Naive thymus-derived CD8-positive, alpha-beta T cell (primary cell): ENCODE results near the gene PAN3. TPM values are rescaled to one million over a fixed set of nuclear protein-coding genes. Genes with fewer than 3 reads are reported as not detected.

ENCODE experiments used
- ATAC-seq, 2 donors: fragments of 150-1000 bp; cut with Tn5 transposase in 1 of 2; sonication (Bioruptor Pico), chemical (Tn5 transposase) in 1 of 2; 1 replicate in 1 of 2; 2 replicates in 1 of 2; pipeline ENCODE4 v1.10.0; 2021; ENCODE audit warnings: mild to moderate bottlenecking in 2 of 2, moderate library complexity in 2 of 2
- POLR2A ChIA-PET: fragments of 350-600 bp; sonication (Branson Sonifier 250); formaldehyde crosslinking; loops from one replicate; lab custom pipeline; 2021; ENCODE audit warnings: antibody characterized with exemption; lab: Charles Lee
- DNase-seq, 10 donors: peaks; one replicate each; pipeline versions ENCODE4 v3.0.0 to v3.0.0-alpha.2; 2020 to 2022
- H3K27ac Mint-ChIP-seq, 10 donors: one replicate each; pipeline ENCODE4 v1.8.0; 2020 to 2022; ENCODE audit warnings: mild to moderate bottlenecking in 10 of 10, mixed read lengths in 10 of 10, moderate library complexity in 4 of 10, inconsistent platforms in 1 of 10
- H3K27me3 Mint-ChIP-seq, 5 donors: one replicate each; pipeline ENCODE4 v1.8.0; 2021 to 2022; ENCODE audit warnings: mixed read lengths in 5 of 5
- H3K36me3 Mint-ChIP-seq, 3 donors: one replicate each; pipeline ENCODE4 v1.8.0; 2020 to 2022; ENCODE audit warnings: mixed read lengths in 3 of 3, mild to moderate bottlenecking in 2 of 3, inconsistent platforms in 1 of 3
- H3K4me1 Mint-ChIP-seq, 4 donors: one replicate each; pipeline ENCODE4 v1.8.0; 2021 to 2022; ENCODE audit warnings: mixed read lengths in 4 of 4
- H3K4me3 Mint-ChIP-seq, 10 donors: one replicate each; pipeline ENCODE4 v1.8.0; 2020 to 2022; ENCODE audit warnings: mild to moderate bottlenecking in 10 of 10, mixed read lengths in 10 of 10, moderate library complexity in 6 of 10, inconsistent platforms in 1 of 10
- H3K9me3 Mint-ChIP-seq, 9 donors: one replicate each; pipeline ENCODE4 v1.8.0; 2020 to 2022; ENCODE audit warnings: mixed read lengths in 9 of 9, mild to moderate bottlenecking in 3 of 9, inconsistent platforms in 1 of 9, moderate library complexity in 1 of 9
- polyA plus RNA-seq, 3 donors: library from polyadenylated mRNA; unstranded; fragments of 300-500 nt; fragmentation: Illumina TruSeq; gene quantifications; one replicate each; pipeline ENCODE4 v1.2.3, GENCODE V29; 2021
- total RNA-seq, 8 experiments: library from RNA in 2 of 8; stranded (reverse) in 2 of 8; gene quantifications; one replicate each; pipeline ENCODE4 v1.2.3 and lab custom pipeline; 2021 to 2026

Gene PAN3
- total and polyA plus RNA-seq, 5 experiments from 2014 or later: 2.8 to 76.1 (median 4.8) TPM

DNA sequence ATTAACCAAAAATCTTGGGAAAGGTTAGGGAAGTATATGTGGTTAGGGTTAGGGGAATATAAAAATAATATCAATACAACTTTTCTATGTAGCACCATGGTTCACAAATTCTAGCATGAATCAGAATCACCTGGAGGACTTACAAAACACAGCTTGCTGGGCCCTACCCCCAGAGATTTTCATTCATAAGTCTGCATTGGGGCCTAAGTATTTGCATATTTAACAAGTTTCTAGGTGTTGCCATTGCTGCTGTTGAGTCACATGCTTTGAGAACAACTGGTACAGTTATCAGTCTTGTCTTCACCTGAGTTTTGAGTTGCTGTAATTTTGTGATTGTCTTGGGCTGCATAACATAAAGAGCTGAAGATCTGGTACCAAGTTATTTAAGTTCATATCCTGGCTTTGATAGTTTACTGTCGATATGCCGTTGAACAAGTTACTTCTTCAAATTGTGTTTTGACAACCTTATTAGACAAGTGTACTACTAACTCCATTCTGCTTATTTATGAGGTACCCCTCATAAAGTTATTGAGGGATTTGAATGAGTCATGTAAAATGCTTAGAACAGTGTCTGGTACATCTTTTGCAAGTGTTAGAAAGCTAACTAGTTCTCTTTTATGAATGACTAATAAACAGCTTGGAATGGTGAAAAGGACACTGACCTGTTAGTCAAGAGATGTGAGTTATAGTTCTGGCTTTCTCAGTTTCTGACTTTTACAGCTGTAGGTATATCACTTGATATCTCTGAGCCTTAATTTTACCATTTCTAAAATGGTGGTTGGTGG, 132.9 kb downstream of the PAN3 start:
- POLR2A ChIA-PET: no interaction called here
- DNase-seq: no peak
- H3K4me1 Mint-ChIP-seq: peaks cover 2 to 25% (median 5%) of the 10 kb centered on the region in 4 donors
- ATAC-seq: no peak
- peak overlapping the region in 1 of 10 donors; percentile 9 for H3K27ac Mint-ChIP-seq
- peaks cover 13 to 82% (median 27%) of the 10 kb centered on the region in 3 donors for H3K36me3 Mint-ChIP-seq
- H3K9me3 Mint-ChIP-seq: no peaks in the 10 kb centered on the region
- H3K27me3 Mint-ChIP-seq: no peaks in the 10 kb centered on the region
- no peak overlapping the region for H3K4me3 Mint-ChIP-seq

DNA sequence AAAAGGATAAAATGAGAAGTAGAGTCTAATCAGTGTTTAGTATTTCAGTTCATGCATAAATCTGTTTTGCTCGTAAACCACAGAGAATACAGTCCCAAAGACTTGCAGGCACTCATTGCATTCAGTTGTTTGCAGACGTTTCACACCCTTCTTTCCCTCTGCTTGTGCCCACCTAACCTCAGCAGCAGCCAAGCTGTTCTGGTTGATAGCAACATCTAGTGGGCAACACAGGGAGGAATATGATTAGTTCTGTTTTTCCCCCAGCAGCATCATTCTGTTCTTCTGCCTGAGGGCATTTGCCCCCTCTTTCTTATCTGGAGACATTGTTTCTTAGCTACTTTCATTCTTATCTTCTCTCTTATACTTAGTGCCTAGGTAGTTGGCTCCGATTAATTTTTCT, 135.6 kb downstream of the PAN3 start:
- H3K27me3 Mint-ChIP-seq: no peaks in the 10 kb centered on the region
- H3K36me3 Mint-ChIP-seq: peaks cover 4 to 79% (median 14%) of the 10 kb centered on the region in 3 donors
- H3K27ac Mint-ChIP-seq: peak overlapping the region in 5 of 10 donors; percentile 25 to 85 (median 64)
- no peak for DNase-seq
- no peak overlapping the region for H3K4me3 Mint-ChIP-seq
- H3K4me1 Mint-ChIP-seq: peaks cover 0 to 11% (median 3%) of the 10 kb centered on the region in 4 donors
- POLR2A ChIA-PET: no interaction called here
- ATAC-seq: no peak
- H3K9me3 Mint-ChIP-seq: no peaks in the 10 kb centered on the region

DNA sequence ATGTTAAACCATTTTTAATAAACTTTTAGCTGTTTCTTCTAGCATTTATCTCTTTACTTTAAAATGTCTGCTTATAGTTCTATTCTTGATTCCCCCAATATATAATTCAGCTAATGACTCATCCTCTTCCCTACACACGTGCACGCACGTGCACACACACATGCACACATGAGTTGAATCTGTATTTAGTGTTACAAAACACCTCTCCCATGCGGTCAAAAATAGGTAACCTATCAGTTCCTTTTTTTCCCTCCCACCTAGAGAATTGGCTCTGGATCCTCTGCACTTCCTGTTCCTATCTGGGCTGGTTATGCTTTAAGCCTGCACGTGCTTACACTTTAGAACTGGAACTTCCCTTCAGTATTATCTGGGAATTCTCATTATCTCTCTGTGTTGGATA, 144.1 kb downstream of the PAN3 start:
- no peaks in the 10 kb centered on the region for H3K27me3 Mint-ChIP-seq
- DNase-seq (no peak), ATAC-seq (no peak)
- H3K9me3 Mint-ChIP-seq: no peaks in the 10 kb centered on the region
- no peak overlapping the region for H3K4me3 Mint-ChIP-seq
- POLR2A ChIA-PET: no interaction called here
- H3K27ac Mint-ChIP-seq: peak overlapping the region in 1 of 10 donors; percentile 15
- H3K4me1 Mint-ChIP-seq: peaks cover 0 to 2% (median 0%) of the 10 kb centered on the region in 4 donors
- peaks cover 14 to 91% (median 22%) of the 10 kb centered on the region in 3 donors for H3K36me3 Mint-ChIP-seq

DNA sequence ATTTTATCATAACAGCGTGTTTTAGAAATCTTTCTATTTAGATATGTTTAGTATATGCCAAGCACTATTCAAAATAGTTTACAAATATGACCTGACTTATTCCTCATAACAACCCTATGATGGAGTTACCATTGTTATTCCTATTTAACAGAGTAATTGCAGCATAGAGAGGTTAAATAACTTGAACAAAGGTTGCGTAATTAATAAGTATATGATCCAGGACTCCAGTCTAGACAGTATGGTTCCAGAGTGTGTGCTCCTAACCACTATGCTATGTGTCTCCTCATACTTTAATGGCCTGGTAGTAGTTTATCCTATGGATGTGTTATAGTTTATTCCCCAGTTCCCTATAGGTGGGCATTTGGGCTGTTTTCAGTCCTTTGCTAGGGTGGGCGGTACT, 145.3 kb downstream of the PAN3 start:
- ATAC-seq (no peak), DNase-seq (no peak)
- peak overlapping the region in 1 of 10 donors; percentile 48 for H3K27ac Mint-ChIP-seq
- H3K4me3 Mint-ChIP-seq: no peak overlapping the region
- H3K4me1 Mint-ChIP-seq: peaks cover 0 to 2% (median 0%) of the 10 kb centered on the region in 4 donors
- H3K36me3 Mint-ChIP-seq: peaks cover 20 to 92% (median 30%) of the 10 kb centered on the region in 3 donors
- H3K27me3 Mint-ChIP-seq: no peaks in the 10 kb centered on the region
- POLR2A ChIA-PET: no interaction called here
- H3K9me3 Mint-ChIP-seq: no peaks in the 10 kb centered on the region

DNA sequence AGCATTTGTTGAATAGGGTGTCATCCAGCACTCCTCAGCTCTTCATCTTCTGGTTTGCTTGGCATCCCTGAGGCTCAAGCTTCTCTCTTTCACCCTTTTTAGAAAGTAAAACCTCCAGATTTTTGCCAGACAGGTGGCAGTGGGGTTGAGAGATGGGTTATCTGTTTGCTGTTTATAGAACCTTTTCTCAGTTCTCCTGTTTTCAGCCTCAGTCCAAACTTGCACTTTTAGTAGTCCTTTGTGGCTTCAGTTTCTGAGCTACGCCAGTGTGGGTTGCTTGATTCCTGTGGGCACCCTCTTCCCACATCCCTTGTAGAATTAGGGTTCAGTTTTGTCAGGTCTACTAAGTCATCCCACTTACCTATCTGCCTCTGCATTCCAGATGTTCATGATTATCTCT, 147.9 kb downstream of the PAN3 start:
- no peaks in the 10 kb centered on the region for H3K27me3 Mint-ChIP-seq
- POLR2A ChIA-PET: no interaction called here
- peaks cover 20 to 89% (median 30%) of the 10 kb centered on the region in 3 donors for H3K36me3 Mint-ChIP-seq
- peaks cover 0 to 2% (median 0%) of the 10 kb centered on the region in 4 donors for H3K4me1 Mint-ChIP-seq
- H3K9me3 Mint-ChIP-seq: no peaks in the 10 kb centered on the region
- H3K4me3 Mint-ChIP-seq: no peak overlapping the region
- DNase-seq (no peak), ATAC-seq (no peak)
- H3K27ac Mint-ChIP-seq: peak overlapping the region in 6 of 10 donors; percentile 31 to 71 (median 45)

DNA sequence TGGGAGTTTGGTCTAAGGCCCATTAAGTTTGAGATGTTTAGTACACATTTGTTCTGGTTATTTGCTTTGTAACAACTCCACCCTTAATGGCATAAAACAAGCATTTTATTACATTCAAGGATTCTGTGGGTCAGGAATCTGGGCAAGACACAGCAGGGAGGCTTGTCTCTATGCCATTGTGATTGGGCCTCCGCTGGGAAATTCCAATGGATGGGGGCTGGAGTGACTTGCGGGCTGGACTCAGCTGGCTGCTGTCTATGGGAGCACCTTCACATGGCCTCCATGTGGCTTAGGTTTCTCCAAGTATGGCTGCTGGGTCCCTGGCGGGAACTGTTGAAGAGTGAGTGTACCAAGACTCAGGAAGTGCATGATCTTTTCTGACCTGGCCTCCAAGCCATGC, 159.0 kb downstream of the PAN3 start:
- Mint-ChIP-seq H3K9me3 (no peaks in the 10 kb centered on the region), H3K27me3 (no peaks in the 10 kb centered on the region), H3K4me3 (no peak overlapping the region), H3K27ac (peak overlapping the region in 2 of 10 donors; percentile 4 to 35), H3K4me1 (peaks cover 4 to 17% (median 9%) of the 10 kb centered on the region in 4 donors), H3K36me3 (peaks cover 0 to 34% (median 10%) of the 10 kb centered on the region in 3 donors)
- ATAC-seq (no peak), DNase-seq (no peak)
- POLR2A ChIA-PET: no interaction called here

DNA sequence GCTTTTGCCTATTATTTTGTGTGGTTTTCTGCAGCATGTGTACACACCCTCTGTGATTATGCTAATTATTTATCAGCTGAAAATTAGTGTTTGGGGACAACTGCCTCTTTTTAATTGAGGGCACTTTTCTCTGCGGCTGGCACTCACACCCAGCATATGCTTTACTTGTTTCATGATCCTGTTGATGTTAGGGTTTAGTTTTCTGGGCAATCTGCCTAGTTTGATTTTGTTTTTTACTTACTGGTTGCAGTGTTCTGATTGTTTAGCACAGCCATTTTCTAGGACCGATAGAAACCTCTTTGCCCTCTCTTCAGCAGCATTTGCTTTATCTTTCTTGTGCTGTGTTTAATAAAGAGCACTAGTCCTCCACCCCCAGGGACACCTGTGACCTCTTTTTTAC, 161.6 kb downstream of the PAN3 start:
- peak overlapping the region in 2 of 10 donors; percentile 7 to 20 for H3K27ac Mint-ChIP-seq
- ATAC-seq: no peak
- H3K4me3 Mint-ChIP-seq: no peak overlapping the region
- no peaks in the 10 kb centered on the region for H3K9me3 Mint-ChIP-seq
- H3K27me3 Mint-ChIP-seq: no peaks in the 10 kb centered on the region
- H3K36me3 Mint-ChIP-seq: peaks cover 0 to 12% (median 7%) of the 10 kb centered on the region in 3 donors
- DNase-seq: no peak
- peaks cover 4 to 21% (median 9%) of the 10 kb centered on the region in 4 donors for H3K4me1 Mint-ChIP-seq
- POLR2A ChIA-PET: no interaction called here

DNA sequence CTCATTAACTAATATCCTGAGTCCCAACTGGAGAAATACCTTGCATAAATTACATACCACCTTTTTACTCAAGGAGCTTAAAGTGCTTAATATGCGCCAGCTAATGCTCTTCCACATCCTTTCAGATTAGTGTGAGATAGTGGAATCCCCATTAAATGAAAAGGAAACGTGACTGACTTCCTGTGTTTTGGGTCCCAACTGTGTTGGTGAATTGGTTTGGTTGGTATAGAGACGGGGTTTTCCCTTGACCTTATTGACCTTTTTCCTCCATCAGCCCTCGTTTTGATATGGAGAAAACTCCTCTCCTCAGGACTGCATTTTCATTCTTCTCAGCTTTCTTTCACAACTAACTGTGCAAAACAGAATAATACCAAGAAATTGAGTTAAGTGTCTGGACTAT, 163.5 kb downstream of the PAN3 start:
- Mint-ChIP-seq H3K27ac (peak overlapping the region in 4 of 10 donors; percentile 7 to 62 (median 29)), H3K4me3 (no peak overlapping the region), H3K27me3 (no peaks in the 10 kb centered on the region), H3K36me3 (no peaks in the 10 kb centered on the region), H3K9me3 (no peaks in the 10 kb centered on the region), H3K4me1 (peaks cover 4 to 20% (median 9%) of the 10 kb centered on the region in 4 donors)
- ATAC-seq (peak in 1 of 2 donors; percentile 44), DNase-seq (no peak)
- POLR2A ChIA-PET: no interaction called here

DNA sequence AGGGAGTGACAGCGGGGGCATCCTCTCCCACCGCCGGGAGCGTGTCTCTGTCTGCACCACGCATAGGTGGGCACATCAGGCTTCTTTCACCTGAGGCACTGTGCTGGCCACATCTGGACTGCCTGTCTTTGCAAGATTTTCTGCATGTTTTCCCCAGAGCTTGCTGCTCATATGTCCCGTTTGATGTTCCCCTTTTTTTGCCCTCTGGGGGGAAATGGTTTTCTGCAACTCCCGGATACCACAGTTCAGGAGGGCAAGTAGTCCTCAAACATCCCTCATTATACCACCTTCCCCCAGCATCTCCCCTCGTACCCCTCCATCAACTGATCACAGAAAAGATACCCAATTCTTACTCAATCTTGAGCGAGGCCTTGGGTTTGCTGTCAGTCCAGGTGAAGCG, 168.0 kb downstream of the PAN3 start:
- POLR2A ChIA-PET: no interaction called here
- Mint-ChIP-seq H3K4me3 (no peak overlapping the region), H3K9me3 (no peaks in the 10 kb centered on the region), H3K27ac (peak overlapping the region in 1 of 10 donors; percentile 54), H3K27me3 (peaks cover 0 to 3% (median 0%) of the 10 kb centered on the region in 5 donors), H3K36me3 (no peaks in the 10 kb centered on the region), H3K4me1 (peaks cover 4 to 7% (median 6%) of the 10 kb centered on the region in 4 donors)
- no peak for ATAC-seq
- DNase-seq: no peak

DNA sequence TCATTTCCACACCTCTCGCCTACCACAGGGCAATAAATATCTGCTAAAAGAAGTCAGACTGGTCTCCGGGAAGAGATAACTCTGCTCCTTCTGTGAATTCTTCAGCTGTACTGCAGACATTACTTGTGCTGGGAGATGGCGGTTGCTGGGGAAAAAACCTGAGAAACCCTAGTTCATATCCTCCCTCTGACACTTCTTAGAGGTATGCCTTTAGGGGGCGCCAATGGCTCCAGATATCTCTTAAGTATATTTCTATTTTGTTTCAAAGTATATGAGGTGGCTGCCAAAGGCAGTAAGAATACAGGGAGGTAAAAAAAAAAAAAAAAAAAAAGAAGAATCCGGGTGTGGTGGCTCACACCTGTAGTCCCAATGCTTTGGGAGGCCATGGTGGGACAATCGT, 175.2 kb downstream of the PAN3 start:
- Mint-ChIP-seq H3K27ac (no peak overlapping the region), H3K36me3 (no peaks in the 10 kb centered on the region), H3K4me3 (no peak overlapping the region), H3K9me3 (no peaks in the 10 kb centered on the region), H3K4me1 (no peaks in the 10 kb centered on the region), H3K27me3 (peaks cover 0 to 3% (median 0%) of the 10 kb centered on the region in 5 donors)
- POLR2A ChIA-PET: no interaction called here
- ATAC-seq (no peak), DNase-seq (no peak)

DNA sequence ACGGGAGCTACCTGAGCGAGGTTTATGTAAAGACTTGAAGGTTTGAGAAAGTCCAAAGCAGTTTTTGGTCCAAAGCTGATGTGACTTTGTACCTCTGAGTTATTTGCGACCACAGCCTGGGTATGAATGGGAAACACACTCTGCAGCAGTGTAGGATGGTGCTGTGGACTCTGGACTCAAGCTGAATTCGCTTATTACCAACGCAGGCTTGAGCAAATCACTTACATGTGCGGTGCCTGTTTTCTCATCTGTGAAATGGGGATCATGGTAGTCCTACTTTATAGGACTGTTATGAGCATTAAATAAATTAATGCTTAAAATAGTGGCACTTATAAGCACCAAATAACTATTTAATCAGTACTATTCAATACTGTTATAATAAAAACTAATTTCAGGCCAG, 176.5 kb downstream of the PAN3 start:
- Mint-ChIP-seq H3K27me3 (no peaks in the 10 kb centered on the region), H3K36me3 (no peaks in the 10 kb centered on the region), H3K9me3 (no peaks in the 10 kb centered on the region), H3K4me1 (no peaks in the 10 kb centered on the region), H3K4me3 (no peak overlapping the region), H3K27ac (no peak overlapping the region)
- ATAC-seq (no peak), DNase-seq (no peak)
- POLR2A ChIA-PET: no interaction called here

DNA sequence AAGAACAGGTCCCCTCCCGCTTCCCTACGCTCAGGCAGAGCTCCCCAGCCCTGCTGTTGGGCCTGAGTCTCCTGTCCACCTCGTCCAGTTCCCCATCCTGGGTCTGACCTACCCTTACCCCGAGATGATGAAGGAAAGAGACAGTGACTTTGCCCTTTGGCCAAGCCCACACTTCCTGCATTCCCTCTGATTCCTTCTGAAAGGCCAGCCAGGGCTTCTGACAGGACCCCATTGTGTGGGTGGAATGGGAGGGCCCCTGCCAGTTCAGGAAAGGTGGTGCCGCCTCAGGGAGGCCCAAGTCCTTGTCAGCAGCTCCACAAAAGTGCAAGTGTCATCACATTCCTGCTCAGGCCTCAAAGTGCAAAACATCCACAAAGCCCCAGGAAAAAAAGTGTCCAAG, 177.8 kb downstream of the PAN3 start:
- Mint-ChIP-seq H3K4me3 (no peak overlapping the region), H3K27ac (no peak overlapping the region), H3K27me3 (no peaks in the 10 kb centered on the region), H3K4me1 (no peaks in the 10 kb centered on the region), H3K36me3 (no peaks in the 10 kb centered on the region), H3K9me3 (no peaks in the 10 kb centered on the region)
- DNase-seq: no peak
- ATAC-seq: no peak
- POLR2A ChIA-PET: no interaction called here

DNA sequence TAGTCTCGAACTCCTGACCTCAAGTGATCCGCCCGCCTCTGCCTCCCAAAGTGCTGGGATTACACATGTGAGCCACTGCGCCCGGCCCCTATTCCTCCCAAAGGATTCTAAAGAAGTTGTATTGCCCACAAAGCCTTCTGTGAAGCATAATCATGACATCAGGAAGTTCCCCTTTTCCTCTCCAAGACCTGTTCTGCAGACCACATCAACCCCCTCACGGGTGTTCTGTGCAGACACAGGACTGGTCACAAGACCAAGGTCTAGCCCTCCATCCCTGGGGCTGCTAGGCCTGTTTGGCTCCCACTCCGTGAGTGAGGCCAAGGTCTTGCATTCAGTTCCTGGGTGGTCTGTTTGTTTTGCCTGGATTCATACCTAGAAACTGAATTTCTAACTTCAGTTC, 178.5 kb downstream of the PAN3 start:
- no peaks in the 10 kb centered on the region for H3K36me3 Mint-ChIP-seq

More for the DNA sequence above, 178.5 kb downstream of the PAN3 start:
- H3K27me3 Mint-ChIP-seq: no peaks in the 10 kb centered on the region
- no peak overlapping the region for H3K27ac Mint-ChIP-seq
- no peaks in the 10 kb centered on the region for H3K4me1 Mint-ChIP-seq
- no peak for DNase-seq
- H3K9me3 Mint-ChIP-seq: no peaks in the 10 kb centered on the region
- POLR2A ChIA-PET: no interaction called here
- no peak overlapping the region for H3K4me3 Mint-ChIP-seq
- no peak for ATAC-seq
